ENCODE data around the gene CLK3.

CLK3 gene

DNA sequence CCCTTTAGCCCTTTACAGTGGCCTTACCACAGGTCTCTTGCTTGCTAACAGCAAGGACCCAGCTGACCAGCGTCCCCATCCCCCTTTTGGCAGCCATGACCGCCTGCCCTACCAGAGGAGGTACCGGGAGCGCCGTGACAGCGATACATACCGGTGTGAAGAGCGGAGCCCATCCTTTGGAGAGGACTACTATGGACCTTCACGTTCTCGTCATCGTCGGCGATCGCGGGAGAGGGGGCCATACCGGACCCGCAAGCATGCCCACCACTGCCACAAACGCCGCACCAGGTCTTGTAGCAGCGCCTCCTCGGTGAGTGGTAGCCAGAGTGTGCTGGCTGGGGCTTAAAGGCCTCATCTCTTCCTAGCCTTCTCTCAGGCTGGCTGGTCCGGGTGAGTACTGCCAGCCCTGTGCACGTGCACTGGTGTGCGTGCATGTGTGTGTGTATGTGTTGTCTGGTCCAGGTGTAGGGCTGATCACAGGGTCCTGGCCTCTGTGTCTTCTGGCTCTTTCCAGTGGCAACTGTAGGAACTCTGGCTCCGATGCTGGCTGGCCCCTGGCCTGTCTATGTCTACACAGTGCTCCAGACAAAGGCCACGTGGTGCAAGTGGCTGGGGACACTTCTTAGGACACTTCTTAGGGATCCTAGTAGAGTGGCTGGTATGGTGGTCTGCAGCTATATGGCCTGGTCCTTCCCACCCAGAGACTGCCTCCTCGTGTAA is 4.4 kb downstream of the CLK3 start:
- TF ChIP-seq, protein P1, sequence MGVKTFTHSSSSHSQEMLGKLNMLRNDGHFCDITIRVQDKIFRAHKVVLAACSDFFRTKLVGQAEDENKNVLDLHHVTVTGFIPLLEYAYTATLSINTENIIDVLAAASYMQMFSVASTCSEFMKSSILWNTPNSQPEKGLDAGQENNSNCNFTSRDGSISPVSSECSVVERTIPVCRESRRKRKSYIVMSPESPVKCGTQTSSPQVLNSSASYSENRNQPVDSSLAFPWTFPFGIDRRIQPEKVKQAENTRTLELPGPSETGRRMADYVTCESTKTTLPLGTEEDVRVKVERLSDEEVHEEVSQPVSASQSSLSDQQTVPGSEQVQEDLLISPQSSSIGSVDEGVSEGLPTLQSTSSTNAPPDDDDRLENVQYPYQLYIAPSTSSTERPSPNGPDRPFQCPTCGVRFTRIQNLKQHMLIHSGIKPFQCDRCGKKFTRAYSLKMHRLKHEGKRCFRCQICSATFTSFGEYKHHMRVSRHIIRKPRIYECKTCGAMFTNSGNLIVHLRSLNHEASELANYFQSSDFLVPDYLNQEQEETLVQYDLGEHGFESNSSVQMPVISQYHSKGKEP (tag by site-specific recombination; IDR thresholded peaks at IDR 0.05): no peak
- TF ChIP-seq KLF16 (tag by site-specific recombination; IDR thresholded peaks at IDR 0.05) (no peak), SCRT1 (tag by site-specific recombination; IDR thresholded peaks at IDR 0.05; ENCODE audit: borderline replicate concordance) (no peak), ZNF211 (tag by site-specific recombination; IDR thresholded peaks at IDR 0.05; ENCODE audit: low read depth) (no peak), ZNF776 (tag by site-specific recombination; IDR thresholded peaks at IDR 0.05; ENCODE audit: borderline replicate concordance) (no peak)
- TF ChIP-seq, protein P2, sequence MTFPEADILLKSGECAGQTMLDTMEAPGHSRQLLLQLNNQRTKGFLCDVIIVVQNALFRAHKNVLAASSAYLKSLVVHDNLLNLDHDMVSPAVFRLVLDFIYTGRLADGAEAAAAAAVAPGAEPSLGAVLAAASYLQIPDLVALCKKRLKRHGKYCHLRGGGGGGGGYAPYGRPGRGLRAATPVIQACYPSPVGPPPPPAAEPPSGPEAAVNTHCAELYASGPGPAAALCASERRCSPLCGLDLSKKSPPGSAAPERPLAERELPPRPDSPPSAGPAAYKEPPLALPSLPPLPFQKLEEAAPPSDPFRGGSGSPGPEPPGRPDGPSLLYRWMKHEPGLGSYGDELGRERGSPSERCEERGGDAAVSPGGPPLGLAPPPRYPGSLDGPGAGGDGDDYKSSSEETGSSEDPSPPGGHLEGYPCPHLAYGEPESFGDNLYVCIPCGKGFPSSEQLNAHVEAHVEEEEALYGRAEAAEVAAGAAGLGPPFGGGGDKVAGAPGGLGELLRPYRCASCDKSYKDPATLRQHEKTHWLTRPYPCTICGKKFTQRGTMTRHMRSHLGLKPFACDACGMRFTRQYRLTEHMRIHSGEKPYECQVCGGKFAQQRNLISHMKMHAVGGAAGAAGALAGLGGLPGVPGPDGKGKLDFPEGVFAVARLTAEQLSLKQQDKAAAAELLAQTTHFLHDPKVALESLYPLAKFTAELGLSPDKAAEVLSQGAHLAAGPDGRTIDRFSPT (tag by site-specific recombination; IDR thresholded peaks at IDR 0.05): no peak
- TF ChIP-seq, protein P3, sequence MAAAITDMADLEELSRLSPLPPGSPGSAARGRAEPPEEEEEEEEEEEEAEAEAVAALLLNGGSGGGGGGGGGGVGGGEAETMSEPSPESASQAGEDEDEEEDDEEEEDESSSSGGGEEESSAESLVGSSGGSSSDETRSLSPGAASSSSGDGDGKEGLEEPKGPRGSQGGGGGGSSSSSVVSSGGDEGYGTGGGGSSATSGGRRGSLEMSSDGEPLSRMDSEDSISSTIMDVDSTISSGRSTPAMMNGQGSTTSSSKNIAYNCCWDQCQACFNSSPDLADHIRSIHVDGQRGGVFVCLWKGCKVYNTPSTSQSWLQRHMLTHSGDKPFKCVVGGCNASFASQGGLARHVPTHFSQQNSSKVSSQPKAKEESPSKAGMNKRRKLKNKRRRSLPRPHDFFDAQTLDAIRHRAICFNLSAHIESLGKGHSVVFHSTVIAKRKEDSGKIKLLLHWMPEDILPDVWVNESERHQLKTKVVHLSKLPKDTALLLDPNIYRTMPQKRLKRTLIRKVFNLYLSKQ (tag by site-specific recombination; IDR thresholded peaks at IDR 0.05; ENCODE audit: borderline replicate concordance): no peak
- H3K27ac ChIP-seq (ENCODE audit: extremely low read depth, low read depth, low read length): no peak overlapping the region
- H3K4me1 ChIP-seq (ENCODE audit: control insufficient read depth, insufficient read depth, low read length): peaks cover 9% of the 10 kb centered on the region
- peaks cover 34 to 81% of the 10 kb centered on the region in 2 experiments for H3K36me3 ChIP-seq (ENCODE audit: control insufficient read depth in 2 of 2, insufficient read depth in 1 of 2, low read length in 2 of 2)
- ChIA-PET CTCF (interaction anchor here (0.6 to 12.8 kb wide), 7 partner anchors 14 to 322 kb away, joined by 4 to 220 read pairs (median 6); no protein-coding TSS in a partner anchor), POLR2A (no interaction called here)
- H3K9me3 ChIP-seq (ENCODE audit: control insufficient read depth, insufficient read depth, low read depth, low read length): no peaks in the 10 kb centered on the region
- no peak overlapping the region for H3K4me3 ChIP-seq (ENCODE audit: low read depth, low read length)

DNA sequence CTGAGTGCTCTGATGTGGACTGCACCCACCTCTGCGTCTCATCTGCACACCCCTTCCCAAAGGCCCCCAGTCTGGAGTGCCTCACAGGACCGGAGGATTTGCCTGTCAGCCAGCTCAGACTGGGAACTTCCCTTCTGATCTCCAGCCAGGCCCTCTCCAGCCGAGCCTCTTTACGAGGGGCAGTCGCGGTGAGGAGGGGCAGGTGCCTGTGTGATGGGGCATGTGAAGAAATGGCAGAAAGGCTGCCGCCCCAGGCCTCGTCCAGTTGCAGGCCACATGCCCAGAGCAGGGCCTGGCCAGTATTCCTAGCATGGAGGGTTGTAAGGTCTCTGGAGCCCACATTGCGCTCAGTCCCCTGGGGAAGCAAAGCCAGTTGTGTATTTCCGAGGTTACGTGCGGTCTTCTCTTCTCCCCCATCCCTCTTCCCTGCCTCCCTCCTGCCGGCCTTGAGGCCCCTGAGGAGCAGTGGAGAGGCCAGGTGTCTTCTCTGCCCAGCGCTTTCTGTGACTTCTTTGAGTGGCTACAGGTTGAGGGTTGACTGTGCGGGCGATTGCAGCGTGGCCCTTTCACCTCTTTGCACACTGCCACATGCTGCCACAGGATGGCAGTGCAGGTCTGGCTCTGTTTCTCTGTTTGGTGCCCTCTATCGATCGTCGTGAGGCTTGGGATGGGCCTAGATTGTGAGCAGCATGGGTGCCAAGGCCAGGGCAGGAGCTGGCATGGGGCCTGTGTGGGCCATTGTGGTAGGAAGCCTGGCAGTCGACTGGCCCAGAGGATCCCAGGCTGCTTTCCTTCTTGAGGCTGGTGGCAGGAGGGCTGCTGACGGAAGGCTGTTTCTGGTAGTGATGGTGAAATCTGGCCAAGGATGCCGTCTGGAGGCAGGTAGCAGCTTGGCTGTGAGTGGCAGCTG is 5.3 kb downstream of the CLK3 start:
- Histone ChIP-seq H3K4me1 (ENCODE audit: control insufficient read depth, insufficient read depth, low read length) (peaks cover 9% of the 10 kb centered on the region), H3K27ac (ENCODE audit: extremely low read depth, low read depth, low read length) (no peak overlapping the region), H3K4me3 (ENCODE audit: low read depth, low read length) (no peak overlapping the region), H3K36me3 (ENCODE audit: control insufficient read depth in 2 of 2, insufficient read depth in 1 of 2, low read length in 2 of 2) (peaks cover 42 to 89% of the 10 kb centered on the region in 2 experiments), H3K9me3 (ENCODE audit: control insufficient read depth, insufficient read depth, low read depth, low read length) (no peaks in the 10 kb centered on the region)
- POLR2A ChIA-PET: interaction anchor here (0.9 kb wide), 1 partner anchor 80 kb away, joined by 3 read pairs; the partner anchor contains the start of gene ARID3B
- CTCF ChIA-PET: interaction anchor here (0.5 to 12.8 kb wide), 37 partner anchors 10 to 833 kb away, joined by 3 to 220 read pairs (median 4); partner anchors contain the start of genes ARID3B and CPLX3
- TF ChIP-seq ZNF24 (tag by site-specific recombination; IDR thresholded peaks at IDR 0.05) (no peak), ZNF140 (tag by site-specific recombination; IDR thresholded peaks at IDR 0.05) (no peak), ZNF792 (tag by site-specific recombination; IDR thresholded peaks at IDR 0.05) (no peak), ZNF223 (tag by site-specific recombination; IDR thresholded peaks at IDR 0.05) (no peak), ZNF76 (tag by site-specific recombination; IDR thresholded peaks at IDR 0.05; ENCODE audit: borderline replicate concordance, low read depth) (no peak), TCF7L2 (IDR thresholded peaks at IDR 0.05; ENCODE audit: borderline replicate concordance, low read depth, low read length) (no peak), ZIC2 (tag by site-specific recombination; IDR thresholded peaks at IDR 0.05) (peak; percentile 15; the same call in 1 of the 2 replicates), ZNF433 (tag by site-specific recombination; IDR thresholded peaks at IDR 0.05; ENCODE audit: low read depth) (no peak)
- TF ChIP-seq, protein P4, sequence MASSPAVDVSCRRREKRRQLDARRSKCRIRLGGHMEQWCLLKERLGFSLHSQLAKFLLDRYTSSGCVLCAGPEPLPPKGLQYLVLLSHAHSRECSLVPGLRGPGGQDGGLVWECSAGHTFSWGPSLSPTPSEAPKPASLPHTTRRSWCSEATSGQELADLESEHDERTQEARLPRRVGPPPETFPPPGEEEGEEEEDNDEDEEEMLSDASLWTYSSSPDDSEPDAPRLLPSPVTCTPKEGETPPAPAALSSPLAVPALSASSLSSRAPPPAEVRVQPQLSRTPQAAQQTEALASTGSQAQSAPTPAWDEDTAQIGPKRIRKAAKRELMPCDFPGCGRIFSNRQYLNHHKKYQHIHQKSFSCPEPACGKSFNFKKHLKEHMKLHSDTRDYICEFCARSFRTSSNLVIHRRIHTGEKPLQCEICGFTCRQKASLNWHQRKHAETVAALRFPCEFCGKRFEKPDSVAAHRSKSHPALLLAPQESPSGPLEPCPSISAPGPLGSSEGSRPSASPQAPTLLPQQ (tag by site-specific recombination; IDR thresholded peaks at IDR 0.05): peak; percentile 64
- TF ChIP-seq, protein P5, sequence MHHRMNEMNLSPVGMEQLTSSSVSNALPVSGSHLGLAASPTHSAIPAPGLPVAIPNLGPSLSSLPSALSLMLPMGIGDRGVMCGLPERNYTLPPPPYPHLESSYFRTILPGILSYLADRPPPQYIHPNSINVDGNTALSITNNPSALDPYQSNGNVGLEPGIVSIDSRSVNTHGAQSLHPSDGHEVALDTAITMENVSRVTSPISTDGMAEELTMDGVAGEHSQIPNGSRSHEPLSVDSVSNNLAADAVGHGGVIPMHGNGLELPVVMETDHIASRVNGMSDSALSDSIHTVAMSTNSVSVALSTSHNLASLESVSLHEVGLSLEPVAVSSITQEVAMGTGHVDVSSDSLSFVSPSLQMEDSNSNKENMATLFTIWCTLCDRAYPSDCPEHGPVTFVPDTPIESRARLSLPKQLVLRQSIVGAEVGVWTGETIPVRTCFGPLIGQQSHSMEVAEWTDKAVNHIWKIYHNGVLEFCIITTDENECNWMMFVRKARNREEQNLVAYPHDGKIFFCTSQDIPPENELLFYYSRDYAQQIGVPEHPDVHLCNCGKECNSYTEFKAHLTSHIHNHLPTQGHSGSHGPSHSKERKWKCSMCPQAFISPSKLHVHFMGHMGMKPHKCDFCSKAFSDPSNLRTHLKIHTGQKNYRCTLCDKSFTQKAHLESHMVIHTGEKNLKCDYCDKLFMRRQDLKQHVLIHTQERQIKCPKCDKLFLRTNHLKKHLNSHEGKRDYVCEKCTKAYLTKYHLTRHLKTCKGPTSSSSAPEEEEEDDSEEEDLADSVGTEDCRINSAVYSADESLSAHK (tag by site-specific recombination; IDR thresholded peaks at IDR 0.05): no peak
- TF ChIP-seq, protein P6, sequence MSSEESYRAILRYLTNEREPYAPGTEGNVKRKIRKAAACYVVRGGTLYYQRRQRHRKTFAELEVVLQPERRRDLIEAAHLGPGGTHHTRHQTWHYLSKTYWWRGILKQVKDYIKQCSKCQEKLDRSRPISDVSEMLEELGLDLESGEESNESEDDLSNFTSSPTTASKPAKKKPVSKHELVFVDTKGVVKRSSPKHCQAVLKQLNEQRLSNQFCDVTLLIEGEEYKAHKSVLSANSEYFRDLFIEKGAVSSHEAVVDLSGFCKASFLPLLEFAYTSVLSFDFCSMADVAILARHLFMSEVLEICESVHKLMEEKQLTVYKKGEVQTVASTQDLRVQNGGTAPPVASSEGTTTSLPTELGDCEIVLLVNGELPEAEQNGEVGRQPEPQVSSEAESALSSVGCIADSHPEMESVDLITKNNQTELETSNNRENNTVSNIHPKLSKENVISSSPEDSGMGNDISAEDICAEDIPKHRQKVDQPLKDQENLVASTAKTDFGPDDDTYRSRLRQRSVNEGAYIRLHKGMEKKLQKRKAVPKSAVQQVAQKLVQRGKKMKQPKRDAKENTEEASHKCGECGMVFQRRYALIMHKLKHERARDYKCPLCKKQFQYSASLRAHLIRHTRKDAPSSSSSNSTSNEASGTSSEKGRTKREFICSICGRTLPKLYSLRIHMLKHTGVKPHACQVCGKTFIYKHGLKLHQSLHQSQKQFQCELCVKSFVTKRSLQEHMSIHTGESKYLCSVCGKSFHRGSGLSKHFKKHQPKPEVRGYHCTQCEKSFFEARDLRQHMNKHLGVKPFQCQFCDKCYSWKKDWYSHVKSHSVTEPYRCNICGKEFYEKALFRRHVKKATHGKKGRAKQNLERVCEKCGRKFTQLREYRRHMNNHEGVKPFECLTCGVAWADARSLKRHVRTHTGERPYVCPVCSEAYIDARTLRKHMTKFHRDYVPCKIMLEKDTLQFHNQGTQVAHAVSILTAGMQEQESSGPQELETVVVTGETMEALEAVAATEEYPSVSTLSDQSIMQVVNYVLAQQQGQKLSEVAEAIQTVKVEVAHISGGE (tag by site-specific recombination; conservative IDR thresholded peaks at IDR 0.05; ENCODE audit: low read depth): no peak

All from HEK293 (cell line).